Activated CD4-positive, alpha-beta memory T cell treated with anti-CD3 and anti-CD28 coated beads for 36 hours (primary cell): ENCODE results near the gene WDFY4. TPM values are rescaled to one million over a fixed set of nuclear protein-coding genes. Genes with fewer than 3 reads are reported as not detected.

ENCODE experiments used
- CTCF ChIA-PET: fragments of 350-600 bp; sonication (Branson Sonifier 250); formaldehyde crosslinking; loops from one replicate; lab custom pipeline; 2021; ENCODE audit warnings: antibody characterized with exemption, inconsistent platforms; lab: Charles Lee
- POLR2A ChIA-PET: fragments of 350-600 bp; sonication (Branson Sonifier 250); formaldehyde crosslinking; loops from one replicate; lab custom pipeline; 2021; ENCODE audit warnings: antibody characterized with exemption; lab: Charles Lee
- DNase-seq: peaks from one replicate; pipeline ENCODE4 v3.0.0-alpha.2; 2020
- H3K27ac Mint-ChIP-seq: one replicate; pipeline ENCODE4 v1.8.0; 2021; ENCODE audit warnings: mixed read lengths
- H3K27me3 Mint-ChIP-seq: one replicate; pipeline ENCODE4 v1.8.0; 2021; ENCODE audit warnings: mixed read lengths
- H3K36me3 Mint-ChIP-seq: one replicate; pipeline ENCODE4 v1.8.0; 2021; ENCODE audit warnings: mixed read lengths
- H3K4me1 Mint-ChIP-seq: one replicate; pipeline ENCODE4 v1.8.0; 2021; ENCODE audit warnings: low read depth, mixed read lengths
- H3K4me3 Mint-ChIP-seq: one replicate; pipeline ENCODE4 v1.8.0; 2021; ENCODE audit warnings: mild to moderate bottlenecking, mixed read lengths
- H3K9me3 Mint-ChIP-seq: one replicate; pipeline ENCODE4 v1.8.0; 2021; ENCODE audit warnings: mixed read lengths
- intact Hi-C: fragments of 100-400 bp; cut with micrococcal nuclease; formaldehyde crosslinking; loops from one replicate; pipeline ENCODE4 v1.15.1; 2023
- total RNA-seq, 2 experiments: library from RNA; stranded (reverse); gene quantifications; one replicate each; pipeline ENCODE4 v1.2.3, GENCODE V29; 2021

Gene WDFY4
- total RNA-seq, 2 experiments from 2014 or later, result not detected

DNA sequence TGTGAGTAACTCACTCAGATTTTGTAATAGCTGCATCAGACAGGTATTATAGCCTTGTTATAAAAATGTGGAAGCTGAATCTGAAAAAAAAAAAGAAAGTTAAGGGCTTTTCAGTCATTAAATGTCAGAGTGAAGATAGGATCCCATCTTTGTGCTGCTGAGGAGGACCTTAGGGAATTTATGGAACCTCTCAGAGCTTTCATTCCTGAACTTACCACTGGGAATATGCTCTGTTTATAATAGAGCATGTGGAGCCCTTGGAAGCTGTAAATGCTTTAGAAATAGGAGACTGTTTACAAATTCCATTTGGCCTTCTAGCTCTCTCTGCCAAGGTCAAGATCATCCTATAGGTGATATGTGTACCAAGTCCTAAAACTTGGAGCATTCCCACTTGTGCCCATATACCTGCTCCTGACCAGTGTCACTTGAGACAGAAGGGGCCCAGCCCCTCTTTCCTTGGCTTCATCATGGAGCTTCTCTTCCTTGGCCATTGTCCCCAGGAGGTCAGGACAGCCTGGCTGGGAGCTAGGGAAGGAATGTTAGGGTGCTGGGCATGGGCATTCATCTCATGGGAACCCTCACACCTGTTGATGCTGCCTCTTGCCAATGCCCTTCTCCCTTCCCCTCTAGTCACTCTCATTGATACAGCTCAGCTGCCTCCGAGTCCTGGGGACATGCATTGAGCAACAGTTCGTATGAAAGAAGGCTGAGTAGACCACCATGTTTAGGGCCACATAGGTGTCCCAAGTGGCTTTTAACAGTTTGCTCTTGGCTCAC, 149.7 kb downstream of the WDFY4 start:
- H3K9me3 Mint-ChIP-seq, result no peaks in the 10 kb centered on the region
- no peaks in the 10 kb centered on the region for H3K4me1 Mint-ChIP-seq
- CTCF ChIA-PET, result no interaction called here
- H3K36me3 Mint-ChIP-seq, result no peaks in the 10 kb centered on the region
- intact Hi-C loops, result no loop called here
- H3K27ac Mint-ChIP-seq, result no peak overlapping the region
- POLR2A ChIA-PET, result no interaction called here
- no peak overlapping the region for H3K4me3 Mint-ChIP-seq
- no peak for DNase-seq
- H3K27me3 Mint-ChIP-seq, result peaks cover 9% of the 10 kb centered on the region

DNA sequence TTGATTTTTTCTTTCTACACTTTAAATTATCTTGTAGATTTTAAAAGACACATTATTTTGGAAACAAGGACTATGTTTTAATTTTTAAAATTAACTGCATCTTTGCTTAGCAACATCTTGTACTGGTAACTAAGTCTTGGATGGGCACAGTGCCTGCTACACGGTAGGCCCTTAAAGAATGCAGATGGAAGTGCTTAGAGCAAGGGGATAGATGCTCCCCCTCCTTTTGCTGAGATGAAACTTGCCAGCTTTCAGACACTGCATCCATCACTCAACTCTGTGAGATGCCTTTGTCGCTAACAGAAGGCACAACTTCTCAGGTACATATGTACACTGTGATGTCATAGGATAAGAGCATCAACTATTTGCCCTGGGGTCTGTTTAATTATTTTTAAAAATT, 151.1 kb downstream of the WDFY4 start:
- no peak for DNase-seq
- Mint-ChIP-seq H3K27me3 (peaks cover 9% of the 10 kb centered on the region), H3K4me3 (no peak overlapping the region), H3K36me3 (no peaks in the 10 kb centered on the region), H3K27ac (no peak overlapping the region), H3K9me3 (no peaks in the 10 kb centered on the region), H3K4me1 (no peaks in the 10 kb centered on the region)
- intact Hi-C loops, result no loop called here
- ChIA-PET POLR2A (no interaction called here), CTCF (no interaction called here)

DNA sequence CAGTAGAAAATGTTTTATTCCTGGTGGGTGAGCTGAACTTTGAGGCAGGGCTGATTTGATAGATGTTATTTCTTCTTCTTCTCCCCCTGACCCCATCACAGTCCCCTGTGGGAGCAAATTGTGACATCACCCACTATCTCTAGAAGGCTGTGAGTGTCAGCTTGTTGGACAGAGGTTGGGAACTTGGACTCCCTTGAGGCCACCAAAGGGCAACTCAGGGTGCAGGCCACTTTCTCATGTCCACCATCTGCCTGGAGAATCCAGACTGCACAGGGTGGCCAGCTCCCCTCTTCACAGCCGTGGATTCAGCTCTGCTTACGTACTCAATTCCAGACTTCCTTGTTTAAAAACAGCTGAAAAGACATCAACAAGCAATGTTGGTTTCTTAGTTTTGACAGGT, 151.9 kb downstream of the WDFY4 start:
- no peaks in the 10 kb centered on the region for H3K4me1 Mint-ChIP-seq
- no peak overlapping the region for H3K27ac Mint-ChIP-seq
- peaks cover 9% of the 10 kb centered on the region for H3K27me3 Mint-ChIP-seq
- no peaks in the 10 kb centered on the region for H3K36me3 Mint-ChIP-seq
- no peak for DNase-seq
- ChIA-PET POLR2A (no interaction called here), CTCF (no interaction called here)
- no peak overlapping the region for H3K4me3 Mint-ChIP-seq
- intact Hi-C loops, result no loop called here
- no peaks in the 10 kb centered on the region for H3K9me3 Mint-ChIP-seq

DNA sequence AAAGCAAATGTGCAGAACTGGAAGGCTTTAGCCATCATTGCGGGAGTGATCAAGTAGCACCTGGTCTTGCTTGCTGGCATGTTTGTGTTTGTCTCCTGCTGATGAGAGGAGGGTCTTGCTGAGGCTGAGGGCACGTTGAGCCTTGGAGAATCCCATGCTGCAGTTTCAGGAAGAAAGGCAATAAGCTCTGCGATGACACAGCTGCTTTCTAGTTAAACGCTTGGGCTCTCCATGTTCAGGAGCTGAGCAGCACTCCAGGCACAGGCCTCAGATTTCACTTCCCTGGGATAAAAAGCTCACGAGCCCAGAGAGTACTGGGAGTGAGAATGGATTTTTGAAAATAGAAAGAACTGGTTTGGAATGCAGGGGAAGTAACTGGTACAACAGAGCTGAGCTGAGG, 154.2 kb downstream of the WDFY4 start:
- Mint-ChIP-seq H3K4me1 (no peaks in the 10 kb centered on the region), H3K4me3 (no peak overlapping the region), H3K36me3 (no peaks in the 10 kb centered on the region), H3K9me3 (no peaks in the 10 kb centered on the region), H3K27me3 (peaks cover 9% of the 10 kb centered on the region), H3K27ac (no peak overlapping the region)
- CTCF ChIA-PET, result no interaction called here
- intact Hi-C loops, result no loop called here
- DNase-seq, result no peak
- POLR2A ChIA-PET, result no interaction called here

DNA sequence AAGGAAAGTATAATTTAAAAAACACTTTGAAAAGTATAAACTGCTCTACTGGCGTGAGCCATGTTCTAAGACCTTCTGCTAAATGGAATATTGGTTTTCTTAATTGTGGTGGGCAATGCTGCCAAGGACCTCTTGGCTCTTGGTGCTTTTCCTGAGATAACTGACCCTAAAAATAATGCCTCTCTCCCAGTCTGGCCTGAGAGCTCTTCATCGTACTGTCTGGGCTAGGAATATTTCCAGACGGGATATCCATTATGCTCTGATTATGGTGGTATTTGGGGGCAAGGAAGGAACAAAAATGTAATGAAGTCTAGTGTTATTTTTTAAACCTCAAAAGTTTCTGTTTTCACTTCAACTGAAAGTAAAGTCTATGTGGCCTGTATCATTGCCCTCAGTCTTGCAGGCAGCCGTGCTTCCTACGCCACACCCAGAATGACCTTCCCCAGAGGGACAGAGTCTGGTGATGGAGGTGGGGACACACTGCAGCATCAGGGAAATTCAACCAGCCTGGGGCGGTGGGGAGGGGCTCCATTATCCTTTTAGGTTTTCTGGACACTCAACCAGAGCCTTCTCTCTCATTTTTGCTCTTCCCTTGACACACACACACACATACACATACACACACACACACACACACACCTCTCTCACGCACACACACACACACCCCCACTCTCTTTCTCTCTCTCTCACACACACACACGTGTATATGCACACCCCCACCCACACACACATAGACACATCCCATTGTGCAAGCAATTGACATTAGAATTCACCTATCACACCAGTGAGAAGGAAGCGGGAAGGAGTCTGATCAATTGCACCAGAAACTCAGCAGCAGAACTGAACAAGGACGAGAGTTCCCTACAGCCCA, 155.4 kb downstream of the WDFY4 start:
- POLR2A ChIA-PET, result no interaction called here
- Mint-ChIP-seq H3K9me3 (no peaks in the 10 kb centered on the region), H3K36me3 (no peaks in the 10 kb centered on the region)

DNA sequence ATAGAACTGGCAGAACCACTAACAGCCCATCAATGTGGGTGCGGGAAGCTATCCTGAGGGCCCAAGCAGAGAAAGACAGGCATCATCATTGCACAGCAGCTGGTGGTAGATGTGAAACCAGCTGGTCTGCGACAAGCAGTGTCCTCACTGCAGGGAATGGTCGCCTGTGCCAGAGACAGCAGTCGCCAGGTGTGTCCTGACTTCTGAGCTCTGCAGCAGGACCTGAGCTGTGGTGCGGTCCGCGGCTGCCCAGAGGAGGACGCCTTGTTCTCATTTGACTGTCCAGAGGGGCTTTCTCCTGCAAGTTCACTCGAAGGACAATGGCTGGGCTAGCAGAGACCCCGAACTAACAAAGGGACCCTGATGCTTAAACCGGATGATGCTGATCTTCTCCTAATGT, 157.6 kb downstream of the WDFY4 start:
- Mint-ChIP-seq H3K27me3 (peaks cover 2% of the 10 kb centered on the region), H3K27ac (no peak overlapping the region), H3K36me3 (no peaks in the 10 kb centered on the region), H3K4me1 (no peaks in the 10 kb centered on the region), H3K9me3 (no peaks in the 10 kb centered on the region), H3K4me3 (no peak overlapping the region)
- ChIA-PET CTCF (no interaction called here), POLR2A (no interaction called here)
- intact Hi-C loops, result no loop called here
- no peak for DNase-seq

More for the DNA sequence above, 155.4 kb downstream of the WDFY4 start:
- CTCF ChIA-PET, result interaction anchor here (0.8 kb wide), 1 partner anchor 10 kb away, joined by 5 read pairs; no protein-coding TSS in a partner anchor
- Mint-ChIP-seq H3K4me3 (no peak overlapping the region), H3K27me3 (peaks cover 8% of the 10 kb centered on the region), H3K27ac (no peak overlapping the region), H3K4me1 (no peaks in the 10 kb centered on the region)
- intact Hi-C loops, result no loop called here
- no peak for DNase-seq

DNA sequence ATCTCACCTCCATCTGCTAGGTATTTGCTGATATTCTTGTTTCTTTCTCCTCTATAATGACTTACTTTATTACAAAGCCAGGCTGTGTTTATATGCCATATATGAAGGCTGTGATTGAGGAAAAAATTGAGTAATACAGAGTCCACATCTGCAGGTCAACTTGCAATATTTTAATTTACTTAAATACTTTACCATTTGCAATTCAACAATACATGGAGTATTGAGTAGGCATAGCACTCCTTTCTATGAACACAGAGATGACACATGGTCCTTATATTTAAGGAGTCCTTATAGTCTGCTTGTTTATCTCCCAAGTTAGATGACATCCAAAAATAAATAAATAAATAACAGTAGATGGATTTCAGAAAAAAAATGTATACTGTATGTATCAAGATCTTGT, 158.5 kb downstream of the WDFY4 start:
- Mint-ChIP-seq H3K27me3 (no peaks in the 10 kb centered on the region), H3K36me3 (no peaks in the 10 kb centered on the region), H3K27ac (no peak overlapping the region), H3K4me3 (no peak overlapping the region), H3K4me1 (no peaks in the 10 kb centered on the region), H3K9me3 (no peaks in the 10 kb centered on the region)
- ChIA-PET POLR2A (no interaction called here), CTCF (no interaction called here)
- intact Hi-C loops, result no loop called here
- DNase-seq, result no peak

DNA sequence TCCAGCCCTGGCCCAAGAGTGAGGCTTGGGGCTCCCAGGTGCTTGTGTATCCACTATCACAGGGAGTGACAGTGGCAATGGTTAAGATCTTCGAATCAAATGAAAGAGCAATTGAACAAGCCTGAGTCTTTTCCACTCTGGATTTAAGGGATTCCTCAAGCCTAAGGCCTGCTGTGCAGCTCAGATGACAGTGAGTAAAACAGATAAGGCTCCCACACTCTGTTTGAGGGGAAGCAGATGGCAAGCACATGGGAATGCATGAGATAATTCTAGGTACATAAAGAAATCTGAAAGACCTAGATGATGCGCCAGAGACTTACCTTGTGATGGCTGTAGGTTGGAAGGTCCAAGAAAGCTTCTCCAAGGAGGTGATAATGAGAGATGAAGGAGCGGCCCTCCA, 159.9 kb downstream of the WDFY4 start:
- no peak overlapping the region for H3K27ac Mint-ChIP-seq
- no peak overlapping the region for H3K4me3 Mint-ChIP-seq
- H3K9me3 Mint-ChIP-seq, result no peaks in the 10 kb centered on the region
- H3K4me1 Mint-ChIP-seq, result no peaks in the 10 kb centered on the region
- no peaks in the 10 kb centered on the region for H3K27me3 Mint-ChIP-seq
- ChIA-PET POLR2A (no interaction called here), CTCF (no interaction called here)
- no peaks in the 10 kb centered on the region for H3K36me3 Mint-ChIP-seq
- no peak for DNase-seq
- intact Hi-C loops, result no loop called here

DNA sequence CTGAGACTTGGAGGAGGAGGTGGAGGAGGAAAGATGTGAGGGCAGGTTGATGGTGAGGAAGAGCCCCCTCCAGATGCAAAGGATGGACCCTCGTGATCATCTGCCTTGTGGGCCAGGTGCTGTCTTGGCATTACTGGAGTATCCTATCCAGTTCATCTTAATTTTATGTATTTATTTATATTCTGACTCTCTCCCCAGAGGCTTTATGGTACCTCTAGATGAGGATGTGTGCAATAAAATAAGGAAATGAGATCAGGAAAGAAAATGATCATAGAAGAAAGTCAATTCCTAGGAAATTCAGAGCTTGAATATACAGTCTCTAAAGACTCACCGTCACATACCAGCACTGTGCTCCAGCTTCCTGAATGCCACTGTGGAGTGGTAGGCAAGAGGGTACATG, 160.8 kb downstream of the WDFY4 start:
- Mint-ChIP-seq H3K4me3 (no peak overlapping the region), H3K4me1 (no peaks in the 10 kb centered on the region), H3K27ac (no peak overlapping the region), H3K9me3 (no peaks in the 10 kb centered on the region), H3K36me3 (no peaks in the 10 kb centered on the region), H3K27me3 (no peaks in the 10 kb centered on the region)
- intact Hi-C loops, result no loop called here
- ChIA-PET CTCF (no interaction called here), POLR2A (no interaction called here)
- no peak for DNase-seq

DNA sequence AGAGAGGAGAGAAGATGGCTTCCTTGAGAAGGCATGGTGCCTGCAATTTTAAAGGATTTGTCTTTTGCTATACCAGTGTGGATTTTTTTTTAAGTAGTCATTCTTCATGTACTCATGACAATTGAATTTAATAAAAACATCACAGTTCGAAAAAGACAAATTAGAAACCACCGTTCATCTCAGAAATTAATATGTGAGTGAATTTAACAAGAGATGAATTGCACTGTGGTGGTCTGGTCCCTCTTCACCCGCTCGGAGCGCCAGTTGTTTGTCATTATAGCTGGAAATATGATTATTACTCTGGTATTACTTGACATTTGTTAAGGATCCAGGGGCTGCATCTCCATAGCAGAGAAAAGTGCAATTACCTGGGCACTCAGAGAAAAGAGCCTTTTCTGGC, 163.0 kb downstream of the WDFY4 start:
- no peaks in the 10 kb centered on the region for H3K4me1 Mint-ChIP-seq
- no peak overlapping the region for H3K4me3 Mint-ChIP-seq
- no peaks in the 10 kb centered on the region for H3K36me3 Mint-ChIP-seq
- H3K9me3 Mint-ChIP-seq, result no peaks in the 10 kb centered on the region
- H3K27me3 Mint-ChIP-seq, result no peaks in the 10 kb centered on the region
- CTCF ChIA-PET, result no interaction called here
- no peak for DNase-seq
- intact Hi-C loops, result no loop called here
- POLR2A ChIA-PET, result no interaction called here
- no peak overlapping the region for H3K27ac Mint-ChIP-seq

DNA sequence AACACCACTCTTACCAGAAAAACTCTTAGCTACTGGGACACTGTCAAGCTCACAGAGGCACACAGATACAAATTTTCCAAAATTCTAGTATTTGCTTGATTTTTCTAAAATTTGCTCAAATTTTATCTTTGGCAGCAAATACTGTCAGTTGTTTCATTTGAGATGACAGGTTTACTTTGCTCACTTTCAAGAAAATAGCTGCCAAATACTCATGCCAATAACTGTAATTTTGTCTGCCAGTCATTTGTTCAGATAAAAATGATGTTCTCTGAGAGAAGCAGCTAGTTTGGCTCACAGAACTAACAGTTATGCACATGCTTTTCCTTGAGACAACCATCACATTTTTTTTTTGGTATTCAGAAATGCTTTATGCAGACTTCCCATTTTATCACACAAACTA, 172.2 kb downstream of the WDFY4 start:
- no peaks in the 10 kb centered on the region for H3K36me3 Mint-ChIP-seq
- no peaks in the 10 kb centered on the region for H3K4me1 Mint-ChIP-seq
- POLR2A ChIA-PET, result no interaction called here
- peaks cover 2% of the 10 kb centered on the region for H3K9me3 Mint-ChIP-seq
- no peak overlapping the region for H3K27ac Mint-ChIP-seq
- no peak for DNase-seq
- H3K4me3 Mint-ChIP-seq, result no peak overlapping the region
- H3K27me3 Mint-ChIP-seq, result peaks cover 4% of the 10 kb centered on the region
- intact Hi-C loops, result no loop called here
- CTCF ChIA-PET, result interaction anchor here (0.7 kb wide), 1 partner anchor 125 kb away, joined by 3 read pairs; no protein-coding TSS in a partner anchor

DNA sequence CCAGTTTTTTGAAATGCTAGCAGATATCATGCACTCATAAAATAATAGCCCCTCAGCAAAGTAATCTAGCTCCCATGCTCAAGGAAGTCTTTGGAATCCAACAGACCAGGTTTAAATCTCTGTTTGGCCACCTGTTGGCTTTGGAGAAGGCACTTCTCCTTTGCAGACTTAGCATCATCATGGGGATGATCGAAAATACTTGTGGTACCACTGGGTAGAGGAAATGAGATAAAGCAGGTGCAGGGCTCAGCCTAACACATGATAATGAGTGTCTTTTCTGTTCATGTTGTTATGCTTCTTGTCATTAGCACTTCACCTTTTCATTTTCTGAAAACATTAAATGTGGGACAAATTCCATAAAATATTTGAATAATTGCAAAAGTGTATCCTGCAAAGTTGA, 187.6 kb downstream of the WDFY4 start:
- Mint-ChIP-seq H3K36me3 (no peaks in the 10 kb centered on the region), H3K4me3 (no peak overlapping the region), H3K9me3 (no peaks in the 10 kb centered on the region), H3K27me3 (no peaks in the 10 kb centered on the region), H3K4me1 (no peaks in the 10 kb centered on the region), H3K27ac (no peak overlapping the region)
- no peak for DNase-seq
- CTCF ChIA-PET, result no interaction called here
- intact Hi-C loops, result no loop called here
- POLR2A ChIA-PET, result no interaction called here
